ENCODE results near the gene TMEM39B.
"Not testable (repeated sequence)": the region's sequence is repeated elsewhere in the genome, so short reads cannot be mapped to it uniquely, and the experiment has no call there.

TMEM39B gene

GRCh38 chr1:32106663-32107275, 34.0 kb downstream of the TMEM39B start:
- DNase-seq (ENCODE audit: low read depth) = no peak
- no peak overlapping the region for H3K4me3 ChIP-seq (ENCODE audit: low read depth, low read length)

GRCh38 chr1:32107742-32108661, 35.3 kb downstream of the TMEM39B start, which contains the start of gene KPNA6:
TSS of gene KPNA6 (plus strand) at chr1:32108056. CDS start at chr1:32108131, 75 bp downstream.
- H3K4me3 ChIP-seq (ENCODE audit: low read depth, low read length) = peak within 1 kb of the TSS; percentile 97
- DNase-seq (ENCODE audit: low read depth) = peak; percentile 90

- DNase-seq (ENCODE audit: low read depth) = no peak
- no peak overlapping the region for H3K4me3 ChIP-seq (ENCODE audit: low read depth, low read length)
Measured at GRCh38 chr1:32111040-32111623, 38.4 kb downstream of the TMEM39B start.

- no peak for DNase-seq (ENCODE audit: low read depth)
- H3K4me3 ChIP-seq (ENCODE audit: low read depth, low read length) = no peak overlapping the region
Measured at GRCh38 chr1:32111789-32112188, 39.0 kb downstream of the TMEM39B start.

- no peak overlapping the region for H3K4me3 ChIP-seq (ENCODE audit: low read depth, low read length)
- no peak for DNase-seq (ENCODE audit: low read depth)
Measured at GRCh38 chr1:32112806-32113375, 40.2 kb downstream of the TMEM39B start.

- not testable (repeated sequence) for DNase-seq (ENCODE audit: low read depth); H3K4me3 ChIP-seq (ENCODE audit: low read depth, low read length)
Measured at GRCh38 chr1:32113436-32113835, 40.7 kb downstream of the TMEM39B start.

- DNase-seq (ENCODE audit: low read depth) = no peak
- H3K4me3 ChIP-seq (ENCODE audit: low read depth, low read length) = no peak overlapping the region
Measured at GRCh38 chr1:32114420-32114819, 41.7 kb downstream of the TMEM39B start.

- no peak for DNase-seq (ENCODE audit: low read depth)
- no peak overlapping the region for H3K4me3 ChIP-seq (ENCODE audit: low read depth, low read length)
Measured at GRCh38 chr1:32115496-32115895, 42.8 kb downstream of the TMEM39B start.

- DNase-seq (ENCODE audit: low read depth) = no peak
- H3K4me3 ChIP-seq (ENCODE audit: low read depth, low read length) = no peak overlapping the region
Measured at GRCh38 chr1:32116531-32116930, 43.8 kb downstream of the TMEM39B start.

- H3K4me3 ChIP-seq (ENCODE audit: low read depth, low read length) = no peak overlapping the region
- DNase-seq (ENCODE audit: low read depth) = no peak
Measured at GRCh38 chr1:32122151-32122550, 49.4 kb downstream of the TMEM39B start.

- H3K4me3 ChIP-seq (ENCODE audit: low read depth, low read length); DNase-seq (ENCODE audit: low read depth): not testable (repeated sequence)
Measured at GRCh38 chr1:32123361-32123760, 50.6 kb downstream of the TMEM39B start.

GRCh38 chr1:32125313-32125712, 52.6 kb downstream of the TMEM39B start:
- no peak for DNase-seq (ENCODE audit: low read depth)
- H3K4me3 ChIP-seq (ENCODE audit: low read depth, low read length) = no peak overlapping the region

- no peak overlapping the region for H3K4me3 ChIP-seq (ENCODE audit: low read depth, low read length)
- no peak for DNase-seq (ENCODE audit: low read depth)
Measured at GRCh38 chr1:32126770-32127169, 54.0 kb downstream of the TMEM39B start.

GRCh38 chr1:32127409-32128198, 54.9 kb downstream of the TMEM39B start:
- no peak overlapping the region for H3K4me3 ChIP-seq (ENCODE audit: low read depth, low read length)
- no peak for DNase-seq (ENCODE audit: low read depth)

- no peak for DNase-seq (ENCODE audit: low read depth)
- H3K4me3 ChIP-seq (ENCODE audit: low read depth, low read length) = no peak overlapping the region
Measured at GRCh38 chr1:32128479-32128878, 55.7 kb downstream of the TMEM39B start.

- no peak overlapping the region for H3K4me3 ChIP-seq (ENCODE audit: low read depth, low read length)
- no peak for DNase-seq (ENCODE audit: low read depth)
Measured at GRCh38 chr1:32128964-32129363, 56.2 kb downstream of the TMEM39B start.

- not testable (repeated sequence) for H3K4me3 ChIP-seq (ENCODE audit: low read depth, low read length); DNase-seq (ENCODE audit: low read depth)
Measured at GRCh38 chr1:32133950-32134280, 61.2 kb downstream of the TMEM39B start.

- H3K4me3 ChIP-seq (ENCODE audit: low read depth, low read length) = no peak overlapping the region
- no peak for DNase-seq (ENCODE audit: low read depth)
Measured at GRCh38 chr1:32137111-32137510, 64.4 kb downstream of the TMEM39B start.

- no peak overlapping the region for H3K4me3 ChIP-seq (ENCODE audit: low read depth, low read length)
- DNase-seq (ENCODE audit: low read depth) = no peak
Measured at GRCh38 chr1:32138965-32139364, 66.2 kb downstream of the TMEM39B start.
